Eye (tissue), 1 donor: ENCODE data around the gene MOB1A.
"Not testable (repeated sequence)": the region's sequence is repeated elsewhere in the genome, so short reads cannot be mapped to it uniquely, and the experiment has no call there.

Experiments
- DNase-seq: peaks from one replicate; pipeline ENCODE4 v3.0.0-alpha.2; 2015

MOB1A gene

DNA sequence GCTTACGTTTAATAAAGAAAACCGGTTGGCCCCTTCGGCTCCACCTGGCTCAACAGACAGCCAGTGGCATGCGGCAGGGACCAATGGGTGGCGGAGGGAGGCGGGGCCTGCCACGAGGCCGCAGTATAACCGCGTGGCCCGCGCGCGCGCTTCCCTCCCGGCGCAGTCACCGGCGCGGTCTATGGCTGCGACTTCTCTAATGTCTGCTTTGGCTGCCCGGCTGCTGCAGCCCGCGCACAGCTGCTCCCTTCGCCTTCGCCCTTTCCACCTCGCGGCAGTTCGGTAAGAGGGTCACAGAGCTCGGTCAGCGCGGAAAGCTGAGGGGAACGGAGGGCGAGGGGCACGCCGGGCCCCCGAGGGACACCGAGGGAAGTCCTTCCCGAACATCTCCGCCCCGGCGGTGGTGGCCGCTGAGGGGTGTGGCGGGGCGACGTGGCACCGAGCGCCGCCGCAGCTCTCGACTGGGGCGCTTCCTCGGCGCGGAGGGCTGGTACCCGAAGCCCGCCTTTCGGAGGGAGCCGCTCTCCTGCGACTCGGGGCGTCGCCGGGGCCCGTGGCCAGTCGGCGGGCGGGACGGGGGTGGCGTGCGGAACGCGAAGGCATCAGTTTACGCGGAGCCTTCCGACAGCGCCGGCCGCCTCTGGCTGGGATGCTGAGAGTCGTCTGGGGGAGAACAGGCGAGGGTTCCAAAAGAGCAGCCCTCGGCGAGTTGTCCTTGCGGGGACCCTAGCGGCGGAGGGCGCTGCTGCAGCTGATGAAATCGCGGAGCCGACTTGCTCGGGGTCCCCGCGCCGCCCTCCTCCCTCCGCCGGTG lies 20.0 kb upstream of the MOB1A start, which contains the start of gene MTHFD2:
Gene MTHFD2, plus strand, starts transcription at position 155 of the 814 bp plus-strand sequence. Its CDS starts 27 bp downstream, at position 182.
- peak; percentile 97 for DNase-seq

DNA sequence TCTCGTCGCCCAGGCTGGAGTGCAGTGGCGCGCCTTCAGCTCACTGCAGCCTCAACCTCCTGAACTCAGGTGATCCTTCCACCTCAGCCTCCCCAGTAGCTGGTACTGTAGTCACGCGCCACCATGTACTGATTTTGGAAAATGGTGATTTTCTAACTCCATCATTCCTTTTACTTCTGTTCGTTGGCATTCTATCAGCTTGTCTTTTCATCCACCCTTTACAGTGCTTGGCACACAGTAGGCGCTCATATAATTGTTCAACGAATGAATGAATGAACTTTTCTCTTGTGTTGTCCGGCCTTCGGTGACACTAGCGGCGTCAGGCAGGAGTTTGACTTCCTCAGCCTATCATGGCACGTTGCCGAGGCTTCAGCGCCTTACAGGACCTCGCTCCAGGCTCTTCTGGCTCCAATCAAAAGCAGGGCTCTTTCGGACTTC lies 19.4 kb upstream of the MOB1A start:
- no peak for DNase-seq

DNA sequence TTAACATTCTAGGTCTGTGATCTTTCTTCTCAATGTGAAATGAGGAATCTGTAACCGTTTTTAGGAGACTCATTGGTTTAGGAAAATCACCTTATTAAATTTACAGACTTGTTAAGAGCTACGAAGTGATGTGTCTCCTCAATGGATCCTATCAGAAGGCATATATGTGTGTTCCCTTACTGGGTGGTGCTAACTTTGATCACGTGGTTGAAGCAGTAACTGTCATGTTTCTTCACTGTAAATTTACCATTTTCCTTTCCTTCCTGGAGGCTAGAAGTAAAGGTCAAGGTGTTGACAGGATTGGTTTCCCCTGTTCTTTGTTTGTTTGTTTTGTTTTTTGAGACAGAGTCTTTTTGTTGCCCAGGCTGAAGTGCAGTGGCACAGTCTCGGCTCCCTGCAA lies 18.4 kb upstream of the MOB1A start:
- DNase-seq = no peak

DNA sequence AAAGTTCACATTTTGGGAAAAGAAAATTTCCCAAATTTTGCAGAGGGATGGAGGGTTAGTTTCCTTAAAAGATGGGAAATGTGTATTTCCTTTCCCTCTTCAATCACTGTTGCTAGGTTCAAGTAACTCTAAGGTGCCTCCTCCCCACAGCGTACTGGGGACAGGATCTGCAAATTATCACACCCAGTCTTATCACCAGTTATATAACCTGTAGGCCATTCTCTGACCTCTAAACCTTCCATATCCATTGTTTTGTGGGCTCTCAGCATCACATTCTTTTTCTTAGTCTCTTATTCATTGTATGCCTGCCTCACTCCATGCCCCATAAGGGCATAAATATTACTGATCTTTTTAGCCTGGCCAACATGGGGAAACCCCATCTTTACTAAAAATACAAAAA lies 16.1 kb upstream of the MOB1A start:
- no peak for DNase-seq

DNA sequence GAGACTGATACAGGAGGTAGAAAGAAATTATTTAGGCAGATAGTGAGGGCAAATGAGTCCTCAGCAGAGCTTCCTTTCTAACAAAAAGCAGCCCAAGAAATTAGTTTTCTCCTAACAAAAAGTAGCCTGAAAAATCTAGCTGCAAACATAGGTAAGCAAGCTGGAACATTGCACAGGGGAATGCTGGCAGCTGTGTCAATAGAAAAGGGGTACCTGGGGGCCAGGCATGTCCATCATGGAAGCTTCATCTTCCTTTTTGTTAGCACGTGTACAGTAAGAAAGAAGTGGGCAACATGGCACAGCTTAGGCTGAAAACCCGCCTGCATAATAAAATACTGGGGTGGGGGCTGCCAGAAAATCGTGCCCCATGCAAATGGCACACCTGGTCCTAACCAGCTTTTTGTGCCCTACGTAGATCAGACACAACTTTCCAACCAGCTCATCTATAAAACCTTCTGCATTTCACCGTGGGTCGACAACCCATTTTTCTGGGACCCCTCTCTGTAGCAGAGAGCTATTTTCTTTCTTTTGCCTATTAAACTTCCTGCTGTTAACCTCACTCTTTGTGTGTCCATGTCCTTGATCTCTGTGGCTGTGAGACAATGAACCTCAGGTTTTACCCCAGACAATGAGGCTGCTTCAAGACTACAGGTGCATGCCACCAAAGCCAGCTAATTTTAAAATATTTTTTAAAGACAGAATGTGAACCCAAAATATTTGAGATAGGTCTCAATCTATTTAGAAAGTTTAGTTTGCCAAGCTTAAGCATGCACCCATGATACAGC lies 13.1 kb upstream of the MOB1A start:
- DNase-seq = no peak

- no peak for DNase-seq
Observed at GRCh38 chr2:74188696-74189095, 10.0 kb upstream of the MOB1A start.

DNA sequence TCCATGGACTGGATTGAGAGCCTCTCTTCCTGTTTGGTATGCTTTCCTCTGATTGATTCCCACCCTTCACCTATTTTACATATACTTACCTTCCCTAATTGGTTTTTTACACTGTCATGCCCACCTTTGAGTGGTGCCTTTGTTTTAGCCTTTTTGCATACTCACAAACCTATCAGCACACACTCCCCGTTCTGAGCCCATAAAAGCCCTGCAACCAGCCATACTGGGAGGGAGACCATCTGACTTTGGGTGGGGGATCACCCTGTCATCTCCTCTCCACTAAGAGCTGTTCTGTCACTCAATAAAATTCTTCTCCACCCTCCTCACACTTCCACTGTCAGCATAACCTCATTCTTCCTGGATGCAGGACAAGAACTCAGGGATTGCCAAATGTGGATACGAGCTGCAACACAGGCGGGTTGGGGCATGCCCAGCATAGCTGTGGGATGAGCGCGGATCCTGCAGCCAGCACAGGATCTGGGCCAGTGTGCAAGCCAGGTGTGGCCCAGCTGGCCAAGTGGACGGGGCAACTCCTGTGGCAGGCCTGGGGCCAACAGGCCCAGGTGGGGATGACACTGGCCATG lies 9.4 kb upstream of the MOB1A start:
- DNase-seq = no peak

GRCh38 chr2:74186706-74187105 lies 8.0 kb upstream of the MOB1A start:
- not testable (repeated sequence) for DNase-seq

GRCh38 chr2:74186038-74186437 lies 7.4 kb upstream of the MOB1A start:
- no peak for DNase-seq

GRCh38 chr2:74183878-74184277 lies 5.2 kb upstream of the MOB1A start:
- no peak for DNase-seq

GRCh38 chr2:74181739-74182138 lies 3.1 kb upstream of the MOB1A start:
- DNase-seq = peak; percentile 71

- DNase-seq = no peak
Observed at GRCh38 chr2:74179063-74179865, 585 bp upstream of the MOB1A start.

GRCh38 chr2:74177696-74178095 lies 983 bp downstream of the MOB1A start:
- no peak for DNase-seq

DNA sequence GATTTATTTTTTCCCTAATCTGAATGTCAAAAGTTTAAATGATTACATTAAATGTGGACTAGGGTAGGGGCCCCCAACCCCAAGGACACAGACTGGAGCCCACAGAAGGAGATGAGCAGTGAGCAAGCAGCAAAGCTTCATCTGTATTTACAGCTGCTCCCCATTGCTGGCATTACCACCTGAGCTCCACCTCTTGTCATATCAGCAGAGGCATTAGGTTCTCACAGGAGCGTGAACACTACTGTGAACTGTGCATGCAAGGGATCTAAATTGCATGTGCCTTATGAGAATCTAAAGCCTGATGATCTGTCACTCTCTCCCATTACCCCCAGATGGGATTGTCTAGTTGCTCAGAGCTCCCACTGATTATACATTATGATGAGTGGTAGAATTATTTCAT lies 3.8 kb downstream of the MOB1A start:
- DNase-seq = no peak

DNA sequence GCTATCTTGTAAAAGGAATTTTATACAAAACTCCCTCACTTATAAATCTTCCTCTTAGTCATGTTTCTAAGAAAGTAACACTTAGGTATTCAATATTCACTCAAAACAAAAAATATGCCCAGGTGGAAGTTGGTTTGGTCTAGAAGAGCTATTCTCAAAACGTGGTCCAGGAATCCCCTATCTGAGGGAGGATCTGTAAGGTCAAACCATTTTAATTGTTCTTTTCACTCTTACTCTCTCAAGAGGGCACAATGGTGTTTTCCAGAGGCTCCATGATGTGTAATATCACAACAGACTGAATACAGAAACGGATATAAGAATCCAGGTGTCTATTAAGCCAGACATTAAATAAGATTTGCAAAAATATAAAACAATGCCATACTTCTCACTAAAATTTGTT lies 9.9 kb downstream of the MOB1A start:
- DNase-seq = no peak

DNA sequence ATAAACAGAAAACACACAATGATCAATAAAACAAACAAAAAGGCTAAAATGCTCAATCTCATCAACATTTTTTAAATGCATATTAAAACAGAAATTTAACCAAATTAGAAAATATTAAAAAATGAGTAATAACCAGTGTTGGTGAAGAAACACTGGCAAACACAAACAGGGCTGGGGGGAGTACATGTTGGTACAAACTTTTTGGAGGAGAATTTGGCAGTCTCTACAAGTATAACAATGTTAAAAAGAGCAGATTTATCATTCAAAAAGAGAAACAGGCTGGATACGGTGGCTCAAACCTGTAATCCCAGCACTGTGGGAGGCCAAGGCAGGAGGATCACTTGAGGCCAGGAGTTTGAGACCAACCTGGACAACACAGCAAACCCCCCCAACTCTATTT lies 13.9 kb downstream of the MOB1A start:
- no peak for DNase-seq

DNA sequence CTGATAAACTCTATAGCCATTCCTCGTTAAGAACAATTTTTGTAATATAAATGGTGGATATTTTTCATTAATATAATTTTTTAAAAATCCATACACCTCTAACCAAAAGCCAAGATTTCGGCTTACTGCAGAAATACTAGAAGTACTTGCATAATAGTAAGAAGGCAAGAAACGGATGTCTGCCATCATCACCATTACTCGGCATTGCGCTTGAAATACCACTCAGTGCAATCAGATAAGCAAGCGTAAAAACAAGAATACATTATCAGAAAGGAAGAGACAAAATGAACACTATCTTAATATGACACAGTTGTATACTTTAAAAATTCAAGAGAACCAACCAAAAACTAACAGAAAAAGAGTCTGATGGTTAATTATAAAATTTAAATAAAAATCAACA lies 15.7 kb downstream of the MOB1A start:
- DNase-seq = no peak

DNA sequence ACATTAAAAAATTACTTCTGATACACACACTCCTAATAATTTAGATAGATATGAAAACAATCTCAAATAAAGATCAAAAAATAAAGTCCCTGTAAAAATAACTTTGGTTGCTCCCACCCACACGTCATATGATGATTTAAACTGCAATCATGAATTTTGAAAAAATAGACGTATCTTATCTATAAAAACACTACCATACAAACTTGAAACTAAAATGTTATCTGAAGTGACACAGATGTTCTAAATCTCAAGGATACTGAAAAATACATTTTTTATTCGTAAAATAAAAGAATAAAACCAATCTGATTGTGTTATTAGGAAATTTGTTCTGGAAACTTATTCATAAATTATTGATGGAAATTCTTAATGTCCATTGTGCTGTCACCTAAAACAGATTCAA lies 22.8 kb downstream of the MOB1A start:
- DNase-seq = no peak

- DNase-seq = no peak
Observed at GRCh38 chr2:74152954-74153353, 25.7 kb downstream of the MOB1A start.

DNA sequence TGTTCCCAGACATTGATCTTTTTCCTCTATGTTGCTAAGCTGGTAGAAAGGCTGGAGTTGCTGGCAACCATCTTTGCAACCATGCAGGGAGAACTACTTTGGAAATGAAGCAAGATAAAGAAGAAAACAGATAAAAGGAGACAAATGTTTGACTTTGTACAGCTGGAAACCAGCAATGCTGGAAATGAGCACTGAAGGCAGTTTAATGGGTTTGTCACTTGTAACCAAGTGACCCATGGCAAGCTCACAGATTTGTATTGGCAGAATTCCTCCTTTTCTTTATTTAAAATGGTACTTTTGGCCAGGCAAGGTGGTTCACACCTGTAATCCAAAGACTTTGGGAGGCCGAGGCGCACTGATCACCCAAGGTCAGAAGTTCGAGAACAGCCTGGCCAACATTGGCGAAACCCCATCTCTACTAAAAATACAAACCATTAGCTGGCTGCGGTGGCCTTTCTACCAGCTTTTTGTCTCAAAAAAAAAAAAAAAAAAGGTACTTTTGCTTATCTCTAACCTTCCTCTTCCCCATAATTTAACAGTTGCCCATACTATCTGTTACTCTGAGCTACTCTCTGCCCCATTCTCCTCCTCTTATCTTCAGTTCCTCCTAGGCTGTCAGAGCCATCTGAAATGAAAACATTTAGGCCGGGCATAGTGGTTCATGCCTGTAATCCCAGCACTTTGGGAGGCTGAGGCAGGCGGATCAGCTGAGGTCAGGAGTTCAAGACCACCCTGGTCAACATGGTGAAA lies 28.9 kb downstream of the MOB1A start:
- no peak for DNase-seq

DNA sequence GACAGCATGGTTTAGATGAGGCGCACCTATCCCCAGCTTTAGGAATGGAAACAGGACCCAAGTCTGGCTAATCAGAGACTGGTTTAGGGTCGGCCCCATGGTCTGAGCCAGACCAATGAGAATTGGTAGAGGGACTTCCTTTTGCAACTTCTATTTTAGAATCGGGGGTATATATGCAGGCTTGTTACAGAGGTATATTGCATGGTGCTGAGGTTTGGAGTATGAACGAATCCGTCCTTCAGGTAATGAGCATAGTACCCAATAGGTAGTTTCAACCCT lies 29.5 kb downstream of the MOB1A start:
- DNase-seq = no peak

- DNase-seq = no peak
Observed at GRCh38 chr2:74148457-74149246, 30.0 kb downstream of the MOB1A start.
